Measurements from ENCODE around the gene SYPL2. TPM values are rescaled to one million over a fixed set of nuclear protein-coding genes. Genes with fewer than 3 reads are reported as not detected.
"Not testable (repeated sequence)": the region's sequence is repeated elsewhere in the genome, so short reads cannot be mapped to it uniquely, and the experiment has no call there.

SYPL2 gene
- total and polyA plus RNA-seq, 2 donors (not counting 1 experiment from before 2014, with no cell fraction given) = 1.7 to 1.8 TPM

- Histone ChIP-seq H4K20me1 (ENCODE audit: control insufficient read depth, extremely low read depth, insufficient read depth, low read length) (no peaks in the 10 kb centered on the region), H3K4me1 (ENCODE audit: control insufficient read depth, extremely low read depth, insufficient read depth, low read length) (no peaks in the 10 kb centered on the region), H3K4me2 (ENCODE audit: extremely low read depth, insufficient read depth, low read length) (no peak overlapping the region), H2AFZ (ENCODE audit: low read length) (no peak overlapping the region), H3K27me3 (ENCODE audit: control insufficient read depth, insufficient read depth, low read length) (peaks cover 29% of the 10 kb centered on the region), H3K27ac (ENCODE audit: insufficient read depth, low read length) (no peak overlapping the region), H3K9ac (ENCODE audit: insufficient read depth, low read length) (no peak overlapping the region), H3K9me3 (ENCODE audit: control insufficient read depth, insufficient read depth, low read depth, low read length) (no peaks in the 10 kb centered on the region), H3K4me3 (replicated peaks in 1 of 4; ENCODE audit: control extremely low read depth in 1 of 4, insufficient read depth in 1 of 4, low read depth in 3 of 4, low read length in 4 of 4) (no peak overlapping the region), H3K79me2 (ENCODE audit: control insufficient read depth, insufficient read depth, low read length) (no peaks in the 10 kb centered on the region), H3K36me3 (ENCODE audit: control insufficient read depth, insufficient read depth, low read length) (no peaks in the 10 kb centered on the region)
- DNase-seq (ENCODE audit: low read depth in 2 of 2) = no peak
- TF ChIP-seq EZH2 (IDR thresholded peaks at IDR 0.05; ENCODE audit: low read length, missing control alignments) (no peak), CTCF (conservative IDR thresholded peaks at IDR 0.05 in 1 of 2, IDR thresholded peaks at IDR 0.05 in 1 of 2; ENCODE audit: low read depth in 1 of 2, low read length in 2 of 2) (no peak)
Observed at GRCh38 chr1:109470245-109470644, 3.9 kb downstream of the SYPL2 start.

DNA sequence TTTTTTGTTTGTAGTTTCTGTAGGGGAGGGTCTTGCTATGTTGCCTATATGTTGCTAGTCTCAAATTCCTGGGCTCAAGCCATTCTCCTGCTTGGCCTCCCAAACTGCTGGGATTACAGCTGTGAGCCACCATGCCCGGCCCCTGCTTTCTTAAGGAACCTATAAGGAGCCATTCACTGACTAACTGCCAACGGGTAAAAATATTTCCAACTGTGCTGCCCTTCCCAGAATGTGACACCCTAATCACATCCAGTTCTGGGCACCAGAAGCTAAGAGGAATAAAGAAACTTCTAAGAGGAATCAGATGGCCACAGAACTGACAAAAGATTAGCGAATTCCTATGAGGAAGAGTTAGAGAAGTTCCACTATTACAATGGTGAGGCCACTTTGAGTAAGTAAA lies 6.4 kb downstream of the SYPL2 start:
- H3K4me3 ChIP-seq (replicated peaks in 1 of 4; ENCODE audit: control extremely low read depth in 1 of 4, insufficient read depth in 1 of 4, low read depth in 3 of 4, low read length in 4 of 4) = no peak overlapping the region
- no peaks in the 10 kb centered on the region for H3K4me1 ChIP-seq (ENCODE audit: control insufficient read depth, extremely low read depth, insufficient read depth, low read length)
- peaks cover 28% of the 10 kb centered on the region for H3K27me3 ChIP-seq (ENCODE audit: control insufficient read depth, insufficient read depth, low read length)
- no peaks in the 10 kb centered on the region for H3K36me3 ChIP-seq (ENCODE audit: control insufficient read depth, insufficient read depth, low read length)
- no peak overlapping the region for H2AFZ ChIP-seq (ENCODE audit: low read length)
- H3K9ac ChIP-seq (ENCODE audit: insufficient read depth, low read length) = no peak overlapping the region
- no peaks in the 10 kb centered on the region for H3K79me2 ChIP-seq (ENCODE audit: control insufficient read depth, insufficient read depth, low read length)
- TF ChIP-seq CTCF (conservative IDR thresholded peaks at IDR 0.05 in 1 of 2, IDR thresholded peaks at IDR 0.05 in 1 of 2; ENCODE audit: low read depth in 1 of 2, low read length in 2 of 2) = no peak
- no peak for TF ChIP-seq EZH2 (IDR thresholded peaks at IDR 0.05; ENCODE audit: low read length, missing control alignments)
- no peak overlapping the region for H3K27ac ChIP-seq (ENCODE audit: insufficient read depth, low read length)
- H3K4me2 ChIP-seq (ENCODE audit: extremely low read depth, insufficient read depth, low read length) = no peak overlapping the region
- H4K20me1 ChIP-seq (ENCODE audit: control insufficient read depth, extremely low read depth, insufficient read depth, low read length) = no peaks in the 10 kb centered on the region
- DNase-seq (ENCODE audit: low read depth in 2 of 2) = no peak
- H3K9me3 ChIP-seq (ENCODE audit: control insufficient read depth, insufficient read depth, low read depth, low read length) = no peaks in the 10 kb centered on the region

- not testable (repeated sequence) for H2AFZ ChIP-seq (ENCODE audit: low read length); H3K36me3 ChIP-seq (ENCODE audit: control insufficient read depth, insufficient read depth, low read length); H3K9me3 ChIP-seq (ENCODE audit: control insufficient read depth, insufficient read depth, low read depth, low read length); H3K4me1 ChIP-seq (ENCODE audit: control insufficient read depth, extremely low read depth, insufficient read depth, low read length); H3K4me3 ChIP-seq (replicated peaks in 1 of 4; ENCODE audit: control extremely low read depth in 1 of 4, insufficient read depth in 1 of 4, low read depth in 3 of 4, low read length in 4 of 4); H3K79me2 ChIP-seq (ENCODE audit: control insufficient read depth, insufficient read depth, low read length); H3K27ac ChIP-seq (ENCODE audit: insufficient read depth, low read length); H3K4me2 ChIP-seq (ENCODE audit: extremely low read depth, insufficient read depth, low read length); H4K20me1 ChIP-seq (ENCODE audit: control insufficient read depth, extremely low read depth, insufficient read depth, low read length); H3K9ac ChIP-seq (ENCODE audit: insufficient read depth, low read length); DNase-seq (ENCODE audit: low read depth in 2 of 2)
- H3K27me3 ChIP-seq (ENCODE audit: control insufficient read depth, insufficient read depth, low read length) = peaks cover 24% of the 10 kb centered on the region
Observed at GRCh38 chr1:109473284-109474057, 7.1 kb downstream of the SYPL2 start.
